ENCODE data around the gene ABI1. TPM values are rescaled to one million over a fixed set of nuclear protein-coding genes. Genes with fewer than 3 reads are reported as not detected.

ABI1 gene
- total RNA-seq, 1 experiment from 2014 or later, result 36.9 TPM

GRCh38 chr10:26802527-26802926, 58.2 kb downstream of the ABI1 start:
- H3K9ac ChIP-seq (ENCODE audit: extremely low read depth, insufficient read length, low read length), result no peak overlapping the region
- no peak overlapping the region for H2BK5ac ChIP-seq (ENCODE audit: insufficient read length, low read length)
- no peaks in the 10 kb centered on the region for H3K9me3 ChIP-seq (ENCODE audit: control insufficient read depth, low read depth, low read length)
- no peak overlapping the region for H2AK5ac ChIP-seq (ENCODE audit: insufficient read length, low read length)
- H2BK20ac ChIP-seq (ENCODE audit: low read depth, low read length, poor library complexity, severe bottlenecking), result no peak overlapping the region
- H3K23me2 ChIP-seq (ENCODE audit: insufficient read length, low read depth, low read length, poor library complexity, severe bottlenecking), result no peaks in the 10 kb centered on the region
- DNase-seq, result no peak
- WGBS (ENCODE audit: extremely low coverage, insufficient read length, low lambda C conversion rate), result no CpG with 5 or more reads among the region's 3 CpGs
- no peak overlapping the region for H3T11ph ChIP-seq (ENCODE audit: low read length)
- H3K27ac ChIP-seq (ENCODE audit: insufficient read length, low read depth, low read length), result no peak overlapping the region
- H3K4me1 ChIP-seq (ENCODE audit: insufficient read depth, low read length), result peaks cover 5% of the 10 kb centered on the region; the same call in 1 of the 2 replicates
- H2BK15ac ChIP-seq (ENCODE audit: low read depth, low read length), result no peak overlapping the region
- H3K4me2 ChIP-seq (ENCODE audit: insufficient read depth, insufficient read length, low read length), result no peak overlapping the region
- no peak overlapping the region for H3K4ac ChIP-seq (ENCODE audit: low read depth, low read length)
- peaks cover 3 to 9% (median 6%) of the 10 kb centered on the region in 3 experiments; a peak in 3 of 7 replicates for H3K36me3 Mint-ChIP-seq (ENCODE audit: insufficient read depth in 1 of 3, low read depth in 3 of 3)
- no peak overlapping the region for H4K91ac ChIP-seq (ENCODE audit: insufficient read length, low read depth, low read length)
- H2BK120ac ChIP-seq (ENCODE audit: low read depth, low read length, poor library complexity, severe bottlenecking), result no peak overlapping the region
- H4K20me1 ChIP-seq (ENCODE audit: control insufficient read depth, insufficient read depth, insufficient read length), result no peaks in the 10 kb centered on the region
- peaks cover 40 to 41% of the 10 kb centered on the region in 2 experiments for H3K4me1 Mint-ChIP-seq
- no peaks in the 10 kb centered on the region for H3K79me1 ChIP-seq (ENCODE audit: insufficient read depth, low read depth, low read length, poor library complexity, severe bottlenecking)
- no peaks in the 10 kb centered on the region for H3K27me3 Mint-ChIP-seq (ENCODE audit: low read depth)
- H3K18ac ChIP-seq (ENCODE audit: insufficient read length, low read depth, low read length), result no peak overlapping the region
- H4K5ac ChIP-seq (ENCODE audit: insufficient read length, low read depth, low read length), result no peak overlapping the region
- no peak overlapping the region for H4K8ac ChIP-seq (replicated peaks; ENCODE audit: insufficient read length, low read depth, low read length)
- H3K23ac ChIP-seq (ENCODE audit: insufficient read length, low read depth, low read length), result no peak overlapping the region
- no peaks in the 10 kb centered on the region for H3K27me3 ChIP-seq (ENCODE audit: insufficient read depth, low read length)
- H3K9me3 Mint-ChIP-seq, result peaks cover 0 to 5% of the 10 kb centered on the region in 2 experiments; a peak in 3 of 5 replicates
- H3K14ac ChIP-seq (ENCODE audit: insufficient read depth, low read length), result no peak overlapping the region
- no peak overlapping the region for H2BK12ac ChIP-seq (ENCODE audit: insufficient read length, low read depth, low read length)
- H2AFZ ChIP-seq (ENCODE audit: low read length), result no peak overlapping the region
- peaks cover 2% of the 10 kb centered on the region; the same call in 1 of the 2 replicates for H3K79me2 ChIP-seq (ENCODE audit: insufficient read depth, low read length)
- no peak for TF ChIP-seq CTCF (conservative IDR thresholded peaks at IDR 0.05)
- H3K4me3 Mint-ChIP-seq, result no peak overlapping the region
- H3K56ac ChIP-seq (ENCODE audit: insufficient read length, low read depth, low read length), result no peak overlapping the region
- peak overlapping the region in 2 of 3 experiments; percentile 49 to 66; a peak in 2 of 7 replicates for H3K27ac Mint-ChIP-seq

Data from H9 (cell line).